Measurements from ENCODE around the gene SCAMP1. TPM values are rescaled to one million over a fixed set of nuclear protein-coding genes. Genes with fewer than 3 reads are reported as not detected.

SCAMP1 gene
- total RNA-seq, 1 experiment from 2014 or later: 36.0 TPM

DNA sequence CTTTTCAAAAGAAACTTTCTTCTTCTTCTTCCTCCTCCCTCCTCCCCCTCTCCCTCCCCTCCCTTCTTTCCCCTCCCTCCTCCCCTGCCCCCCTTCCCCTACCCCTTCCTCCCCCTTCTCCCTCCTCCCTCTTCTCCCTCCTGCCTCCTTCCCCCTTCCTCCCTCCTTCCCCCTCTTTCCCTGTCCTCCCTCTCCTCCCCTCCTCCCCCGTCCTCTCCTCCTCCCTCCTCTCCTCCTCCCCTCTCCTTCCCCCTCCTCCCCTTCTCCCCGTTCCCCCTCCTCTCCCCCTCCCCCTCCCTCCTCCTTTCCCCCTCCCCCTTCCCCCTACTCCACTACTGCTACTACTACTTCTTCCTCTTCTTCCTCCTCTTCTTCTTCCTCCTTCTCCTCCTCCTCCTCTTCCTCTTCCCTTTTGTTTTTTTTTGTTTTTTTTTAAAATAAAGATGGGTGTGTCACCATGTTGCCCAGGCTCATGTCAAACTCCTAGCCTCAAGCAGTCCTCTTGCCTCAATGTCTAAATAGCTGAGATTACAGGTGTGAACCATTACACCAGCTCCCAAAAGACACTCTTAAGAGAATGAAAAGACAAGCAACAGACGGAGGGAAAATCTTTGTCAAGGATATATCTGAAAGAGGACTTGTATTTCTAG lies 87.5 kb downstream of the SCAMP1 start:
- Histone ChIP-seq H3K4me1 (ENCODE audit: insufficient read depth, low read length) (no peaks in the 10 kb centered on the region), H2BK5ac (ENCODE audit: insufficient read length, low read length) (no peak overlapping the region), H2AFZ (ENCODE audit: low read length) (no peak overlapping the region), H3K23ac (ENCODE audit: insufficient read length, low read depth, low read length) (no peak overlapping the region), H4K5ac (ENCODE audit: insufficient read length, low read depth, low read length) (no peak overlapping the region), H2BK12ac (ENCODE audit: insufficient read length, low read depth, low read length) (no peak overlapping the region), H3K79me2 (ENCODE audit: insufficient read depth, low read length) (no peaks in the 10 kb centered on the region), H3K14ac (ENCODE audit: insufficient read depth, low read length) (no peak overlapping the region), H4K20me1 (ENCODE audit: control insufficient read depth, insufficient read depth, insufficient read length) (no peaks in the 10 kb centered on the region), H4K91ac (ENCODE audit: insufficient read length, low read depth, low read length) (no peak overlapping the region), H3K27ac (ENCODE audit: insufficient read length, low read depth, low read length) (no peak overlapping the region), H3T11ph (ENCODE audit: low read length) (no peak overlapping the region), H4K8ac (replicated peaks; ENCODE audit: insufficient read length, low read depth, low read length) (no peak overlapping the region), H3K4ac (ENCODE audit: low read depth, low read length) (no peak overlapping the region), H3K79me1 (ENCODE audit: insufficient read depth, low read depth, low read length, poor library complexity, severe bottlenecking) (no peaks in the 10 kb centered on the region), H3K27me3 (ENCODE audit: insufficient read depth, low read length) (no peaks in the 10 kb centered on the region), H3K4me2 (ENCODE audit: insufficient read depth, insufficient read length, low read length) (no peak overlapping the region), H3K23me2 (ENCODE audit: insufficient read length, low read depth, low read length, poor library complexity, severe bottlenecking) (no peaks in the 10 kb centered on the region), H3K9me3 (ENCODE audit: control insufficient read depth, low read depth, low read length) (no peaks in the 10 kb centered on the region), H2BK20ac (ENCODE audit: low read depth, low read length, poor library complexity, severe bottlenecking) (no peak overlapping the region), H3K56ac (ENCODE audit: insufficient read length, low read depth, low read length) (no peak overlapping the region), H2BK15ac (ENCODE audit: low read depth, low read length) (no peak overlapping the region), H3K18ac (ENCODE audit: insufficient read length, low read depth, low read length) (no peak overlapping the region), H3K9ac (ENCODE audit: extremely low read depth, insufficient read length, low read length) (no peak overlapping the region), H2AK5ac (ENCODE audit: insufficient read length, low read length) (no peak overlapping the region), H2BK120ac (ENCODE audit: low read depth, low read length, poor library complexity, severe bottlenecking) (no peak overlapping the region)
- DNase-seq: no peak
- peaks cover 20 to 38% (median 36%) of the 10 kb centered on the region in 3 experiments for H3K36me3 Mint-ChIP-seq (ENCODE audit: insufficient read depth in 1 of 3, low read depth in 3 of 3)
- H3K27me3 Mint-ChIP-seq (ENCODE audit: low read depth): no peaks in the 10 kb centered on the region
- H3K4me1 Mint-ChIP-seq: no peaks in the 10 kb centered on the region
- no peak overlapping the region for H3K27ac Mint-ChIP-seq
- no peak overlapping the region for H3K4me3 Mint-ChIP-seq
- TF ChIP-seq CTCF (conservative IDR thresholded peaks at IDR 0.05): no peak
- H3K9me3 Mint-ChIP-seq: peaks cover 6 to 7% of the 10 kb centered on the region in 2 experiments; a peak in 3 of 5 replicates
- no CpG with 5 or more reads among the region's 3 CpGs for WGBS (ENCODE audit: extremely low coverage, insufficient read length, low lambda C conversion rate)
